Measurements from ENCODE around the gene DERL3.

The DERL3 gene

GRCh38 chr22:23829845-23830372 lies 8.9 kb downstream of the DERL3 start:
- no peak for TF ChIP-seq CTCF (conservative IDR thresholded peaks at IDR 0.05; ENCODE audit: low read length)
- H3K4me3 ChIP-seq (ENCODE audit: low read length), result no peak overlapping the region
- peak; percentile 95 for DNase-seq (ENCODE audit: low read depth)

- H3K4me3 ChIP-seq (ENCODE audit: low read length), result no peak overlapping the region
- no peak for TF ChIP-seq CTCF (conservative IDR thresholded peaks at IDR 0.05; ENCODE audit: low read length)
- no peak for DNase-seq (ENCODE audit: low read depth)
These were observed 9.8 kb downstream of the DERL3 start for GRCh38 chr22:23828800-23829680.

GRCh38 chr22:23827351-23827995 lies 11.3 kb downstream of the DERL3 start:
- H3K4me3 ChIP-seq (ENCODE audit: low read length), result no peak overlapping the region
- no peak for TF ChIP-seq CTCF (conservative IDR thresholded peaks at IDR 0.05; ENCODE audit: low read length)
- DNase-seq (ENCODE audit: low read depth), result no peak

GRCh38 chr22:23826510-23827350 lies 12.1 kb downstream of the DERL3 start:
- TF ChIP-seq CTCF (conservative IDR thresholded peaks at IDR 0.05; ENCODE audit: low read length), result no peak
- no peak overlapping the region for H3K4me3 ChIP-seq (ENCODE audit: low read length)
- DNase-seq (ENCODE audit: low read depth), result peak; percentile 75

- no peak overlapping the region for H3K4me3 ChIP-seq (ENCODE audit: low read length)
- DNase-seq (ENCODE audit: low read depth), result no peak
- no peak for TF ChIP-seq CTCF (conservative IDR thresholded peaks at IDR 0.05; ENCODE audit: low read length)
These were observed 13.4 kb downstream of the DERL3 start for GRCh38 chr22:23825246-23825905.

- DNase-seq (ENCODE audit: low read depth), result no peak
- no peak for TF ChIP-seq CTCF (conservative IDR thresholded peaks at IDR 0.05; ENCODE audit: low read length)
- no peak overlapping the region for H3K4me3 ChIP-seq (ENCODE audit: low read length)
These were observed 14.1 kb downstream of the DERL3 start for GRCh38 chr22:23824476-23825245.

All from AG10803 (cell line).